ENCODE measurements around the gene ARL8B. TPM values are rescaled to one million over a fixed set of nuclear protein-coding genes. Genes with fewer than 3 reads are reported as not detected.
A peak's percentile ranks its signal among the peaks of the same experiment; 100 is the strongest.

ARL8B gene
- total RNA-seq, 1 donor from 2014 or later = 43.5 TPM

DNA sequence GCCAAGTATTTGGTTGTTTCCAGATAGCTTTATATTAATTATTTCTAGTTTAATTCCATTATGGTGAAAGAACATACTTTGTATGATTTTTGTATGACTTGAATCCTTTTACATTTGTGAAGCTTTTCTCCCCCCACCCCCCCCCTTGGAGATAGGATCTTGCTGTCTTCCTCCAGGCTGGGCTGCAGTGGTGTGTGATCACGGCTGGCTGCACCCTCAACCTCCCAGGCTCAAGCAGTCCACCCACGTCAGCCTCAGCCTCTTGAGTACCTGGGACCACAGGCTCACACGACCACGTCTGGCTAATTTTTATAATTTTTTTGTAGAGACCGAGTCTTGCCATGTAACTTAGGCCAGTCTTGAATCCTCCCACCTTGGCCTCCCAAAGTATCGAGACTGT lies 29.5 kb downstream of the ARL8B start:
- H3K9me3 Mint-ChIP-seq = peaks cover 15% of the 10 kb centered on the region
- DNase-seq (ENCODE audit: extremely low spot score, unreplicated experiment) = no peak
- H3K4me3 Mint-ChIP-seq = no peak overlapping the region
- no peak overlapping the region for H3K27ac Mint-ChIP-seq
- H3K27me3 Mint-ChIP-seq = no peaks in the 10 kb centered on the region
- peaks cover 29% of the 10 kb centered on the region for H3K36me3 Mint-ChIP-seq
- TF ChIP-seq, protein P1, sequence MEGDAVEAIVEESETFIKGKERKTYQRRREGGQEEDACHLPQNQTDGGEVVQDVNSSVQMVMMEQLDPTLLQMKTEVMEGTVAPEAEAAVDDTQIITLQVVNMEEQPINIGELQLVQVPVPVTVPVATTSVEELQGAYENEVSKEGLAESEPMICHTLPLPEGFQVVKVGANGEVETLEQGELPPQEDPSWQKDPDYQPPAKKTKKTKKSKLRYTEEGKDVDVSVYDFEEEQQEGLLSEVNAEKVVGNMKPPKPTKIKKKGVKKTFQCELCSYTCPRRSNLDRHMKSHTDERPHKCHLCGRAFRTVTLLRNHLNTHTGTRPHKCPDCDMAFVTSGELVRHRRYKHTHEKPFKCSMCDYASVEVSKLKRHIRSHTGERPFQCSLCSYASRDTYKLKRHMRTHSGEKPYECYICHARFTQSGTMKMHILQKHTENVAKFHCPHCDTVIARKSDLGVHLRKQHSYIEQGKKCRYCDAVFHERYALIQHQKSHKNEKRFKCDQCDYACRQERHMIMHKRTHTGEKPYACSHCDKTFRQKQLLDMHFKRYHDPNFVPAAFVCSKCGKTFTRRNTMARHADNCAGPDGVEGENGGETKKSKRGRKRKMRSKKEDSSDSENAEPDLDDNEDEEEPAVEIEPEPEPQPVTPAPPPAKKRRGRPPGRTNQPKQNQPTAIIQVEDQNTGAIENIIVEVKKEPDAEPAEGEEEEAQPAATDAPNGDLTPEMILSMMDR (conservative IDR thresholded peaks at IDR 0.05) = no peak
- peaks cover 11% of the 10 kb centered on the region for H3K4me1 Mint-ChIP-seq (ENCODE audit: unreplicated experiment)

DNA sequence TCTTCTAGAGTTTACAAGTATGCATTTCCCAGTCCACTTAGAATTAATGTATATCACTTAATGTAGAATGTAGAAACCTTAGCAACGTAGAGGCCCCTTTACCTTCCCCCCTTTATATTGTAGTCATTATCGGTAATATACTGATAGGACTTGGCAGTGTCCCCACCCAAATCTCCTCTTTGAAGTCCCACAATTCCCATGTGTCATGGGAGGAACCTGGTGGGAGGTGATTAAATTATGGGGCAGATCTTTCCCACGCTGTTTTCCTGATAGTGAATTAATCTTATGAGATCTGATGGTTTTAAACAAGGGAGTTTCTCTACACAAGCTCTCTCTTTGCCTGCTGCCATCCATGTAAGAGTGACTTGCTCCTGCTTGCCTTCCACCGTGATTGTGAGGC lies 31.0 kb downstream of the ARL8B start:
- Mint-ChIP-seq H3K9me3 (peaks cover 15% of the 10 kb centered on the region), H3K27me3 (no peaks in the 10 kb centered on the region), H3K36me3 (peaks cover 17% of the 10 kb centered on the region), H3K4me3 (no peak overlapping the region), H3K4me1 (ENCODE audit: unreplicated experiment) (peaks cover 15% of the 10 kb centered on the region), H3K27ac (no peak overlapping the region)
- no peak for DNase-seq (ENCODE audit: extremely low spot score, unreplicated experiment)
- TF ChIP-seq, protein P1 (conservative IDR thresholded peaks at IDR 0.05) = no peak

DNA sequence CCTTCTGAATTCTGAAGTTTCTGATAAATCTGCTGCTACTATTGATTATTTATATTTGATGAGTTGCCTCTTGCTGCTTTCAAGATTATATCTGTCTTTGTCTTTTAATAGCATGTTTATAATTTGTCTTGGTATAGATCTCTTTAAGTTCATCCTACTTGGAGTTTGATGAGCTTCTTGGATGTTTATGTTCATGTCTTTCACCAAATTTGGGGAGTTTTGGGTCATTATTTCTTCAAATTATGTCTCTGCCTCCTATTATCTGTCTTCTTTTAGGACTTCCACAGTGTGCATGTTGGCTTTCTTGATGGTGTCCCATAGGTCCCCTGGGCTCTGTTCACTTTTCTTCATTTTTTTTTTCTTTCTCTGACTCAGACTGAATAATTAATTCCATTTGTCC lies 33.1 kb downstream of the ARL8B start:
- no peak for DNase-seq (ENCODE audit: extremely low spot score, unreplicated experiment)
- Mint-ChIP-seq H3K4me1 (ENCODE audit: unreplicated experiment) (peaks cover 18% of the 10 kb centered on the region), H3K27me3 (no peaks in the 10 kb centered on the region), H3K27ac (no peak overlapping the region), H3K4me3 (no peak overlapping the region), H3K9me3 (peaks cover 9% of the 10 kb centered on the region), H3K36me3 (peaks cover 11% of the 10 kb centered on the region)
- TF ChIP-seq, protein P1 (conservative IDR thresholded peaks at IDR 0.05) = no peak

DNA sequence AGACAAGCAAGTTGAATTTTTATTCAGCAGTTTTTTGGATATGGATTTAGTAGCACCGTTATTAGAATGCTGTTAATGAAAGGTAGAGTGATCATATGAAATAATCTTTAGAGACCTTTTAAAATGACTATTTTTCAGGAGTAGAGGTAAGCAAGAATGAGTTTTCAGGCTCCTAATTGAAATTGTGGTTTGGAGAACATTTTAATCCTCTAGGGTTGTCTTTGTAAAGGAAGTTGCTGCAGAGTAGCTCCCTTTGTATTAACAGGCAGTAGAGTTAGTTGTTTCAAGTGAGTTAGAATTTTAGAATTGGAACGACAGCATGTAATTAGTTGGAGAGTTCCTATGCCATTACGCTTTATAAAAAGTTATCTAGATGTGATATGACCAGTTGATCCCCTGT lies 38.2 kb downstream of the ARL8B start:
- Mint-ChIP-seq H3K36me3 (peaks cover 4% of the 10 kb centered on the region), H3K4me3 (no peak overlapping the region), H3K27me3 (no peaks in the 10 kb centered on the region), H3K9me3 (peaks cover under 1% of the 10 kb centered on the region), H3K4me1 (ENCODE audit: unreplicated experiment) (peaks cover 32% of the 10 kb centered on the region), H3K27ac (peak overlapping the region; percentile 43)
- TF ChIP-seq, protein P1 (conservative IDR thresholded peaks at IDR 0.05) = no peak
- no peak for DNase-seq (ENCODE audit: extremely low spot score, unreplicated experiment)

DNA sequence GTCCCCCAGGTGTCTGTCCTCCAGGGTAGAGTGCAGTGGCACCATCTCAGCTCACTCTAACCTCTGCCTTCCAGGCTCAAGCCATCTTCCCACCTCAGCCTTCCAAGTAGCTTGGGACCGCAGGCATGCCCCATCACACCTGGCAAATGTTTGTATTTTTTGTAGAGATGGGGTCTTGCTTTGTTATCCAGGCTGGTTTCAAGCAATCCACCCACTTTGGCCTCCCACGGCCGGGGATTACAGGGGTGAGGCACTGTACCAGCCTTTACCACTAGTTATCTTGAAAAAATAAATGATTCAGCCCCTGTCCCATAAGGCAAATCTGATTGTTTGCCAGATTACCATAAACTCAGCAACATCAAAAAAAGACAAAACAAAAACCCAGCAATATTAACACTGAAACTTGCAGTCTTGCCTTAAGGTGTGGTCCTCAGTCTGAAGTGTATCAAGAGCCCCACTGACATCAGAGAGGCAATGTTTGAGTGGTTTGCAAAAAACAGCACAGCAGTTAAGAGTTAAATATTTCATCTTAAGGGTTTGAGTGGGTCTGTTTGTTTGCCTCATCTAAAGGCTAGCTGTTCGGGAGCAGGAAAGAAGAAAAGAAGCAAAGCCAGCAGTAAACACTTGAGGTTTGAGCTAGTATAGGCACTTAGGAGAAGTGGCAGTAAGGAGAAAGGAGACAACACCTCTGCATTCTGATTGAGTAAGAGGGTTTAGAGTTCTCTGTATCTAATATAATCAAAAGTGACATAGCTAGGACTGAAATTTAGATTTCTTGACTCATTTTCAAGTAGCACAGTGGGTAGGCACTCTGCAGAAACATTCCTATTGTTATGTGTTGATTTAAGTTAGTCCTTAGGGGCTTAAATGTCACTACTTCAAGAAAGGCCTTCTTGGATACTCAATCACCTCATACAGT lies 39.1 kb downstream of the ARL8B start:
- H3K9me3 Mint-ChIP-seq = no peaks in the 10 kb centered on the region
- H3K4me3 Mint-ChIP-seq = peak overlapping the region; percentile 1
- TF ChIP-seq, protein P1 (conservative IDR thresholded peaks at IDR 0.05) = no peak
- H3K36me3 Mint-ChIP-seq = peaks cover 3% of the 10 kb centered on the region
- DNase-seq (ENCODE audit: extremely low spot score, unreplicated experiment) = no peak
- H3K27ac Mint-ChIP-seq = peak overlapping the region; percentile 13
- H3K4me1 Mint-ChIP-seq (ENCODE audit: unreplicated experiment) = peaks cover 37% of the 10 kb centered on the region
- no peaks in the 10 kb centered on the region for H3K27me3 Mint-ChIP-seq

Measured in type B pancreatic cell (in vitro differentiated cells).